Karpas-422 (cell line): ENCODE measurements around the gene OCIAD1. TPM values are rescaled to one million over a fixed set of nuclear protein-coding genes. Genes with fewer than 3 reads are reported as not detected.
"Not testable (repeated sequence)": the region's sequence is repeated elsewhere in the genome, so short reads cannot be mapped to it uniquely, and the experiment has no call there.

ENCODE experiments used
- DNase-seq: peaks from one replicate; pipeline ENCODE4 v3.0.0-alpha.2; 2015
- H2AFZ ChIP-seq: fragments of 200-600 bp; sonication (generic); 2 replicates; pipeline ENCODE4 v1.6.1; 2014; ENCODE audit warnings: antibody characterized with exemption, low read length, mixed read lengths
- H3K27ac ChIP-seq: fragments of 200-600 bp; sonication (generic); 2 replicates; pipeline ENCODE4 v1.5.1; 2014; ENCODE audit warnings: mild to moderate bottlenecking, low read length, moderate library complexity
- H3K27me3 ChIP-seq: fragments of 200-600 bp; sonication (generic); 2 replicates; pipeline ENCODE4 v1.6.1; 2014; ENCODE audit warnings: low read length, mixed read lengths
- H3K36me3 ChIP-seq: fragments of 200-600 bp; sonication (generic); 2 replicates; pipeline ENCODE4 v1.6.1; 2014; ENCODE audit warnings: low read length, mixed read lengths; ENCODE audit not compliant: insufficient read depth
- H3K4me1 ChIP-seq: fragments of 200-600 bp; sonication (generic); 2 replicates; pipeline ENCODE4 v1.6.1; 2014; ENCODE audit warnings: mild to moderate bottlenecking, low read length, mixed read lengths
- H3K4me2 ChIP-seq: fragments of 200-600 bp; sonication (generic); 2 replicates; pipeline ENCODE4 v1.6.1; 2014; ENCODE audit warnings: low read length, low read depth, mild to moderate bottlenecking; ENCODE audit not compliant: poor library complexity, severe bottlenecking
- H3K4me3 ChIP-seq: fragments of 200-600 bp; sonication (generic); 2 replicates; pipeline ENCODE4 v1.5.1; 2014; ENCODE audit warnings: mild to moderate bottlenecking, antibody characterized with exemption, low read length, mixed read lengths
- H3K79me2 ChIP-seq: fragments of 200-600 bp; sonication (generic); 2 replicates; pipeline ENCODE4 v1.6.1; 2014; ENCODE audit warnings: mild to moderate bottlenecking, low read length, mixed read lengths
- H3K9ac ChIP-seq: fragments of 200-600 bp; sonication (generic); 2 replicates; pipeline ENCODE4 v1.6.0; 2014; ENCODE audit warnings: low read length
- H3K9me2 ChIP-seq: fragments of 200-600 bp; sonication (generic), shearing (Covaris generic); replicated peaks from 2 replicates; pipeline ENCODE4 v1.6.0; 2014; ENCODE audit warnings: mild to moderate bottlenecking, low read length, moderate library complexity; ENCODE audit not compliant: insufficient read depth
- H3K9me3 ChIP-seq: fragments of 300-700, 200-600 bp; sonication (generic); 2 replicates; pipeline ENCODE4 v1.6.1; 2014; ENCODE audit warnings: low read length, mixed read lengths
- H4K20me1 ChIP-seq: fragments of 200-600 bp; sonication (generic); 2 replicates; pipeline ENCODE4 v1.6.1; 2014; ENCODE audit warnings: mild to moderate bottlenecking, antibody characterized with exemption, low read length, low read depth; ENCODE audit not compliant: insufficient read depth
- total RNA-seq: library from RNA; depleted of rRNA; stranded (reverse); fragments of >200 nt; shearing (Covaris generic); gene quantifications from 2 replicates; pipeline ENCODE4 v1.2.3, GENCODE V29; 2014; ENCODE audit warnings: low replicate concordance

OCIAD1 gene
- total RNA-seq, 1 experiment from 2014 or later, result 122 TPM

- H3K36me3 ChIP-seq, H3K79me2 ChIP-seq, H4K20me1 ChIP-seq, H3K9me3 ChIP-seq, H3K27ac ChIP-seq, H3K9me2 ChIP-seq, H3K4me2 ChIP-seq, H3K4me3 ChIP-seq, H3K9ac ChIP-seq, H3K27me3 ChIP-seq, H3K4me1 ChIP-seq, H2AFZ ChIP-seq: not testable (repeated sequence)
- DNase-seq, result peak; percentile 16
These were observed 50.8 kb downstream of the OCIAD1 start for GRCh38 chr4:48881646-48882045.

GRCh38 chr4:48889750-48890149 is 58.9 kb downstream of the OCIAD1 start:
- not testable (repeated sequence) for H4K20me1 ChIP-seq, H3K79me2 ChIP-seq, H3K27me3 ChIP-seq, H3K4me1 ChIP-seq, H3K9me3 ChIP-seq, H3K9me2 ChIP-seq, H3K9ac ChIP-seq, H3K4me3 ChIP-seq, H2AFZ ChIP-seq, H3K27ac ChIP-seq, H3K4me2 ChIP-seq, DNase-seq
- H3K36me3 ChIP-seq, result peaks cover 28% of the 10 kb centered on the region

- H3K79me2 ChIP-seq, result no peaks in the 10 kb centered on the region
- no peak overlapping the region for H3K4me2 ChIP-seq
- H2AFZ ChIP-seq, result no peak overlapping the region
- H3K4me1 ChIP-seq, result no peaks in the 10 kb centered on the region
- DNase-seq, result peak; percentile 20
- H3K9me2 ChIP-seq, result no peaks in the 10 kb centered on the region
- no peaks in the 10 kb centered on the region for H4K20me1 ChIP-seq
- H3K9ac ChIP-seq, result no peak overlapping the region
- no peak overlapping the region for H3K27ac ChIP-seq
- H3K27me3 ChIP-seq, result no peaks in the 10 kb centered on the region
- H3K9me3 ChIP-seq, result no peaks in the 10 kb centered on the region
- H3K4me3 ChIP-seq, result no peak overlapping the region
- peaks cover 28% of the 10 kb centered on the region for H3K36me3 ChIP-seq
These were observed 60.2 kb downstream of the OCIAD1 start for GRCh38 chr4:48891028-48891619.

- no peak for DNase-seq
- H3K36me3 ChIP-seq, result peaks cover 29% of the 10 kb centered on the region
These were observed 66.0 kb downstream of the OCIAD1 start for GRCh38 chr4:48896845-48897244.

GRCh38 chr4:48898733-48899431 is 68.0 kb downstream of the OCIAD1 start:
- DNase-seq, result peak; percentile 54
- H2AFZ ChIP-seq, result no peak overlapping the region
- 0 out of 2 replicates have a peak overlapping the region, but pooled peaks have one; percentile 23 for H3K27ac ChIP-seq
- H3K36me3 ChIP-seq, result peaks cover 20% of the 10 kb centered on the region; the same call in 1 of the 2 replicates
- H3K9me3 ChIP-seq, result no peaks in the 10 kb centered on the region
- no peak overlapping the region for H3K4me3 ChIP-seq
- H3K27me3 ChIP-seq, result no peaks in the 10 kb centered on the region
- no peak overlapping the region for H3K9ac ChIP-seq
- no peaks in the 10 kb centered on the region for H3K9me2 ChIP-seq
- peaks cover 12% of the 10 kb centered on the region for H3K4me1 ChIP-seq
- H3K4me2 ChIP-seq, result no peak overlapping the region
- no peaks in the 10 kb centered on the region for H4K20me1 ChIP-seq
- no peaks in the 10 kb centered on the region for H3K79me2 ChIP-seq

More at GRCh38 chr4:48896845-48897244, 66.0 kb downstream of the OCIAD1 start:
- peaks cover 12% of the 10 kb centered on the region for H3K4me1 ChIP-seq
- no peaks in the 10 kb centered on the region for H3K79me2 ChIP-seq
- H3K4me2 ChIP-seq, result no peak overlapping the region
- no peaks in the 10 kb centered on the region for H3K9me3 ChIP-seq
- H2AFZ ChIP-seq, result no peak overlapping the region
- H3K9ac ChIP-seq, result no peak overlapping the region
- H3K27ac ChIP-seq, result no peak overlapping the region
- H4K20me1 ChIP-seq, result no peaks in the 10 kb centered on the region
- no peak overlapping the region for H3K4me3 ChIP-seq
- H3K9me2 ChIP-seq, result no peaks in the 10 kb centered on the region
- no peaks in the 10 kb centered on the region for H3K27me3 ChIP-seq

GRCh38 chr4:48899432-48899749 is 68.5 kb downstream of the OCIAD1 start:
- no peak overlapping the region for H3K9ac ChIP-seq
- H3K79me2 ChIP-seq, result peaks cover 3% of the 10 kb centered on the region; the same call in 1 of the 2 replicates
- H3K27me3 ChIP-seq, result no peaks in the 10 kb centered on the region
- no peak overlapping the region for H3K4me3 ChIP-seq
- no peaks in the 10 kb centered on the region for H3K9me2 ChIP-seq
- H3K9me3 ChIP-seq, result no peaks in the 10 kb centered on the region
- H2AFZ ChIP-seq, result no peak overlapping the region
- DNase-seq, result no peak
- H3K27ac ChIP-seq, result peak overlapping the region; percentile 23; the same call in 1 of the 2 replicates
- H4K20me1 ChIP-seq, result no peaks in the 10 kb centered on the region
- peaks cover 16% of the 10 kb centered on the region for H3K4me1 ChIP-seq
- no peak overlapping the region for H3K4me2 ChIP-seq
- peaks cover 20% of the 10 kb centered on the region; the same call in 1 of the 2 replicates for H3K36me3 ChIP-seq

- no peak overlapping the region for H3K4me2 ChIP-seq
- peak overlapping the region; percentile 23; the same call in 1 of the 2 replicates for H3K27ac ChIP-seq
- H3K79me2 ChIP-seq, result peaks cover 8% of the 10 kb centered on the region
- peaks cover 21% of the 10 kb centered on the region for H3K4me1 ChIP-seq
- H2AFZ ChIP-seq, result no peak overlapping the region
- no peaks in the 10 kb centered on the region for H3K9me3 ChIP-seq
- H4K20me1 ChIP-seq, result no peaks in the 10 kb centered on the region
- H3K36me3 ChIP-seq, result peaks cover 20% of the 10 kb centered on the region; the same call in 1 of the 2 replicates
- DNase-seq, result no peak
- H3K9me2 ChIP-seq, result no peaks in the 10 kb centered on the region
- H3K4me3 ChIP-seq, result no peak overlapping the region
- H3K27me3 ChIP-seq, result no peaks in the 10 kb centered on the region
- H3K9ac ChIP-seq, result no peak overlapping the region
These were observed 69.1 kb downstream of the OCIAD1 start for GRCh38 chr4:48899950-48900349.

GRCh38 chr4:48901196-48901595 is 70.3 kb downstream of the OCIAD1 start:
- H2AFZ ChIP-seq, result no peak overlapping the region
- peak; percentile 32 for DNase-seq
- no peak overlapping the region for H3K9ac ChIP-seq
- H3K4me2 ChIP-seq, result no peak overlapping the region
- no peaks in the 10 kb centered on the region for H4K20me1 ChIP-seq
- H3K27ac ChIP-seq, result no peak overlapping the region
- peaks cover 20% of the 10 kb centered on the region; the same call in 1 of the 2 replicates for H3K36me3 ChIP-seq
- H3K9me3 ChIP-seq, result no peaks in the 10 kb centered on the region
- H3K27me3 ChIP-seq, result no peaks in the 10 kb centered on the region
- H3K9me2 ChIP-seq, result no peaks in the 10 kb centered on the region
- H3K4me3 ChIP-seq, result no peak overlapping the region
- H3K79me2 ChIP-seq, result peaks cover 21% of the 10 kb centered on the region
- peaks cover 33% of the 10 kb centered on the region for H3K4me1 ChIP-seq
